HepG2 (cell line): ENCODE results near the gene HOXA7. TPM values are rescaled to one million over a fixed set of nuclear protein-coding genes. Genes with fewer than 3 reads are reported as not detected.

ENCODE experiments used
- ARHGAP35 ChIP-seq: sonication (generic); formaldehyde crosslinking; IDR thresholded peaks from 2 replicates; pipeline ENCODE4 v1.9.0; 2022; ENCODE audit warnings: mild to moderate bottlenecking, inconsistent platforms, moderate library complexity, missing genetic modification reagents, borderline replicate concordance
- CEBPZ ChIP-seq: IDR thresholded peaks from 2 replicates; pipeline ENCODE4 v1.6.1; 2012; ENCODE audit warnings: low read length, improper control_type of control experiment
- FOXO1 ChIP-seq: sonication (generic); formaldehyde crosslinking; IDR thresholded peaks from 2 replicates; pipeline ENCODE4 v1.4.0; 2020; ENCODE audit warnings: missing genetic modification reagents
- HNRNPL ChIP-seq: fragments of 200-400 bp; formaldehyde crosslinking; IDR thresholded peaks from 2 replicates; pipeline ENCODE4 v1.6.1; 2017; ENCODE audit warnings: mild to moderate bottlenecking, low read depth, low read length
- HOXD1 ChIP-seq: sonication (generic); formaldehyde crosslinking; IDR thresholded peaks from 2 replicates; pipeline ENCODE4 v1.5.0; 2020; ENCODE audit warnings: missing genetic modification reagents
- MBD4 ChIP-seq: IDR thresholded peaks from 2 replicates; pipeline ENCODE4 v1.6.1; 2012; ENCODE audit warnings: low read length, inconsistent platforms, borderline replicate concordance
- MNT ChIP-seq: fragments of 450-650 bp; IDR thresholded peaks from 2 replicates; pipeline ENCODE4 v1.6.1; 2016
- MTA1 ChIP-seq: sonication (generic); formaldehyde crosslinking; IDR thresholded peaks from 2 replicates; pipeline ENCODE4 v1.4.0; 2020; ENCODE audit warnings: missing genetic modification reagents, mild to moderate bottlenecking, borderline replicate concordance
- MXD1 ChIP-seq: sonication (generic); formaldehyde crosslinking; IDR thresholded peaks from 2 replicates; pipeline ENCODE4 v1.4.0; 2020; ENCODE audit warnings: mild to moderate bottlenecking, missing genetic modification reagents
- NCOA5 ChIP-seq: sonication (generic); formaldehyde crosslinking; IDR thresholded peaks from 2 replicates; pipeline ENCODE4 v1.4.0; 2020; ENCODE audit warnings: missing genetic modification reagents
- PAX8 ChIP-seq: sonication (generic); formaldehyde crosslinking; IDR thresholded peaks from 2 replicates; pipeline ENCODE4 v1.8.0; 2022; ENCODE audit warnings: mild to moderate bottlenecking, missing genetic modification reagents, borderline replicate concordance
- PLRG1 ChIP-seq: fragments of 450-650 bp; conservative IDR thresholded peaks from 2 replicates; pipeline ENCODE4 v1.6.1; 2016
- PRDM15 ChIP-seq: sonication (generic); formaldehyde crosslinking; IDR thresholded peaks from 2 replicates; pipeline ENCODE4 v1.4.0; 2020; ENCODE audit warnings: missing genetic modification reagents
- REXO4 ChIP-seq: sonication (generic); formaldehyde crosslinking; IDR thresholded peaks from 2 replicates; pipeline ENCODE4 v1.8.0; 2022; ENCODE audit warnings: missing genetic modification reagents, mild to moderate bottlenecking, borderline replicate concordance
- ZNF207 ChIP-seq: fragments of 450-650 bp; IDR thresholded peaks from 2 replicates; pipeline ENCODE4 v1.6.1; 2016; ENCODE audit warnings: antibody characterized with exemption, borderline replicate concordance
- ZNF670 ChIP-seq: sonication (generic); formaldehyde crosslinking; IDR thresholded peaks from 2 replicates; pipeline ENCODE4 v1.8.0; 2022; ENCODE audit warnings: mild to moderate bottlenecking, missing genetic modification reagents, borderline replicate concordance
- ZNF780A ChIP-seq: sonication (generic); formaldehyde crosslinking; IDR thresholded peaks from 2 replicates; pipeline ENCODE4 v1.8.0; 2022; ENCODE audit warnings: mild to moderate bottlenecking, missing genetic modification reagents, moderate library complexity
- polyA plus RNA-seq, 8 experiments: library from polyadenylated mRNA; depleted of rRNA in 3 of 8; stranded (reverse) in 7 of 8; unstranded in 1 of 8; fragments of >200 nt; fragmentation: Illumina TruSeq in 4 of 8; extraction: Trizol in 4 of 8; gene quantifications; 2 replicates each; pipeline versions ENCODE4 v1.2.1 to v1.2.3, GENCODE V29; 2011 to 2016; ENCODE audit warnings: low read depth in 4 of 8, missing spikeins in 1 of 8, mixed read lengths in 1 of 8; ENCODE audit not compliant: insufficient read depth in 1 of 8
- total RNA-seq, 5 experiments: library from RNA; depleted of rRNA; stranded (reverse); fragments of >200 nt; fragmentation: Illumina TruSeq; extraction: Trizol; gene quantifications; 2 replicates each; pipeline ENCODE4 v1.2.3, GENCODE V29; 2016; ENCODE audit warnings: low read depth in 1 of 5

The HOXA7 gene
- total and polyA plus RNA-seq, 2 of the 13 experiments (the other 11 are each of a cell fraction or from before 2014, with no cell fraction given), result 0.05 TPM; not detected in 1

DNA sequence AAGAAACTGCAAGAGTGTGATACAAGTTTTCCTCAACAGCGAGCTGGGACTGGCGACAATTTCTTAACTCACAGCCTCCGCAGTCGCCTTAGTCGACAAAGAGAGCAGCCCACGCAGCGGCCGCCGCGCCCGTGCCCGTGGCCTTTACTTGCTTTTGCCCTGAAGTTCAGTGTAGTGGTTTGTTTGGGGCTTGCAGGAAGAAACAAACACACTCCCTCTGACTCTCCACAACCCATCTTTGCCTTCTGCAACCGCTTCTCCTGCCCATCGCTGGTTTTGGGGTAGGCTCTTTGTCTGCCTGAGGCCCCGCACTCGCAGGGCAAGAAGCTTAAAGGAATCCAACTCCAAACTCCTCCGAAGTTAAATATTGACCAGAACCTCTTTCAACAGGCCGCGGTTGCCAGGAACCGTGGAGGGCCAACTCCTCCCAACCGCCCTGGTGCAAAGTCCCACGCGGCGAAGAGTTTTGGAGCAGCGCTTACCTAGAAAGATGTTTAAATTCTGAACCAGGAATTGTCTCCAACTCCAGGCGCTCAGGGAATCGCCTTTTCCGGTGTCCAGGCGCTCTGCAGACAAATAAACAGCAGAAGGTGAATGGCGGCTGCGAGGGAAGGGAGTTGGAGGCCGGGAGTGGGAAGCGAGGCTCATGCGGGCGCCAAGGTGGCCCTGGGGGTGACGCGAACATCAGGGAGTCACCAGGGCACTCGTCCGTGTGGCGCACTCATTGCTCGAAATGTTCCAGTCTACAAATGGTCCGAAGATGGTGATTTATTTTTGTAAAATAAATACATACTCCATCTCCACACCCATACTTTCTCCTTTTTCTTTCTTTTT, 34.2 kb downstream of the HOXA7 start (continued):
- TF ChIP-seq MBD4 (no peak), ARHGAP35 (no peak), MXD1 (CRISPR knock-in tag) (no peak; the same call in 1 of the 2 replicates), NCOA5 (CRISPR knock-in tag) (no peak), PAX8 (0 out of 2 replicates have a peak, but pooled peaks have one; percentile 20), ZNF780A (CRISPR knock-in tag) (no peak), PRDM15 (CRISPR knock-in tag) (peak; percentile 62; the same call in 1 of the 2 replicates), ZNF670 (peak; percentile 89), MNT (no peak), HOXD1 (no peak), PLRG1 (no peak), HNRNPL (peak; percentile 43; the same call in 1 of the 2 replicates), ZNF207 (no peak), FOXO1 (CRISPR knock-in tag) (peak; percentile 22; the same call in 1 of the 2 replicates), REXO4 (CRISPR knock-in tag) (no peak), MTA1 (CRISPR knock-in tag) (peak; percentile 67; the same call in 1 of the 2 replicates), CEBPZ (no peak)
